Measurements from ENCODE around the gene LUC7L3.
"Not testable (repeated sequence)": the region's sequence is repeated elsewhere in the genome, so short reads cannot be mapped to it uniquely, and the experiment has no call there.

LUC7L3 gene

GRCh38 chr17:50790618-50791017 is 71.2 kb downstream of the LUC7L3 start:
- no peak for DNase-seq

GRCh38 chr17:50792132-50792531 is 72.7 kb downstream of the LUC7L3 start:
- DNase-seq = no peak

GRCh38 chr17:50793007-50793406 is 73.6 kb downstream of the LUC7L3 start:
- DNase-seq = no peak

- no peak for DNase-seq
Observed at GRCh38 chr17:50794361-50794760, 75.0 kb downstream of the LUC7L3 start.

- no peak for DNase-seq
Observed at GRCh38 chr17:50797135-50797810, 77.9 kb downstream of the LUC7L3 start.

GRCh38 chr17:50798424-50799288 is 79.3 kb downstream of the LUC7L3 start:
- DNase-seq = no peak

- no peak for DNase-seq
Observed at GRCh38 chr17:50799582-50799981, 80.2 kb downstream of the LUC7L3 start.

GRCh38 chr17:50800196-50800700 is 80.8 kb downstream of the LUC7L3 start:
- no peak for DNase-seq

- no peak for DNase-seq
Observed at GRCh38 chr17:50802609-50803571, 83.5 kb downstream of the LUC7L3 start.

- no peak for DNase-seq
Observed at GRCh38 chr17:50803676-50804075, 84.3 kb downstream of the LUC7L3 start.

GRCh38 chr17:50804749-50805475 is 85.5 kb downstream of the LUC7L3 start:
- not testable (repeated sequence) for DNase-seq

GRCh38 chr17:50805486-50805885 is 86.1 kb downstream of the LUC7L3 start:
- no peak for DNase-seq
